A673 (cell line): ENCODE results near the gene SEBOX.

ENCODE experiments used
- CTCF ChIP-seq: fragments of 300-800, 200-600 bp; sonication (generic); conservative IDR thresholded peaks from 2 replicates; pipeline ENCODE4 v1.5.1; 2017; ENCODE audit warnings: low read depth, mild to moderate bottlenecking, antibody characterized with exemption, low read length, moderate library complexity, mixed read lengths
- EZH2 ChIP-seq: fragments of 200-600 bp; sonication (generic); IDR thresholded peaks from 2 replicates; pipeline ENCODE4 v1.6.1; 2017; ENCODE audit warnings: borderline replicate concordance, low read depth, mild to moderate bottlenecking, mixed read lengths, antibody characterized with exemption, low read length; ENCODE audit not compliant: poor library complexity, severe bottlenecking

GRCh38 chr17:28364665-28365363 lies at the start of gene SEBOX:
- TF ChIP-seq CTCF (no peak), EZH2 (no peak)
